ENCODE results near the gene DPP6. TPM values are rescaled to one million over a fixed set of nuclear protein-coding genes. Genes with fewer than 3 reads are reported as not detected.

DPP6 gene
- total RNA-seq, 1 donor from 2014 or later, result not detected

GRCh38 chr7:154427533-154427932 is 375.3 kb downstream of the DPP6 start:
- Mint-ChIP-seq H3K36me3 (ENCODE audit: low read depth) (no peaks in the 10 kb centered on the region), H3K27ac (no peak overlapping the region), H3K27me3 (ENCODE audit: low read depth) (no peaks in the 10 kb centered on the region), H3K4me1 (ENCODE audit: low read depth) (no peaks in the 10 kb centered on the region), H3K4me3 (ENCODE audit: low read depth) (no peak overlapping the region), H3K9me3 (peaks cover 26% of the 10 kb centered on the region)
- intact Hi-C loops (cut with micrococcal nuclease), result no loop called here
- no peak for DNase-seq (ENCODE audit: low spot score)

GRCh38 chr7:154429666-154430404 is 377.6 kb downstream of the DPP6 start:
- H3K4me3 Mint-ChIP-seq (ENCODE audit: low read depth), result no peak overlapping the region
- H3K9me3 Mint-ChIP-seq, result peaks cover 18% of the 10 kb centered on the region
- no peak for DNase-seq (ENCODE audit: low spot score)
- no peaks in the 10 kb centered on the region for H3K36me3 Mint-ChIP-seq (ENCODE audit: low read depth)
- no peaks in the 10 kb centered on the region for H3K4me1 Mint-ChIP-seq (ENCODE audit: low read depth)
- intact Hi-C loops (cut with micrococcal nuclease), result no loop called here
- no peak overlapping the region for H3K27ac Mint-ChIP-seq
- H3K27me3 Mint-ChIP-seq (ENCODE audit: low read depth), result no peaks in the 10 kb centered on the region

GRCh38 chr7:154430640-154431039 is 378.4 kb downstream of the DPP6 start:
- no peak for DNase-seq (ENCODE audit: low spot score)
- peaks cover 18% of the 10 kb centered on the region for H3K9me3 Mint-ChIP-seq
- no peak overlapping the region for H3K4me3 Mint-ChIP-seq (ENCODE audit: low read depth)
- no peak overlapping the region for H3K27ac Mint-ChIP-seq
- H3K27me3 Mint-ChIP-seq (ENCODE audit: low read depth), result no peaks in the 10 kb centered on the region
- intact Hi-C loops (cut with micrococcal nuclease), result no loop called here
- no peaks in the 10 kb centered on the region for H3K36me3 Mint-ChIP-seq (ENCODE audit: low read depth)
- no peaks in the 10 kb centered on the region for H3K4me1 Mint-ChIP-seq (ENCODE audit: low read depth)

- H3K27ac Mint-ChIP-seq, result no peak overlapping the region
- no peaks in the 10 kb centered on the region for H3K27me3 Mint-ChIP-seq (ENCODE audit: low read depth)
- peaks cover 18% of the 10 kb centered on the region for H3K9me3 Mint-ChIP-seq
- no peak for DNase-seq (ENCODE audit: low spot score)
- H3K4me1 Mint-ChIP-seq (ENCODE audit: low read depth), result no peaks in the 10 kb centered on the region
- H3K4me3 Mint-ChIP-seq (ENCODE audit: low read depth), result no peak overlapping the region
- H3K36me3 Mint-ChIP-seq (ENCODE audit: low read depth), result no peaks in the 10 kb centered on the region
- intact Hi-C loops (cut with micrococcal nuclease), result no loop called here
Measured at GRCh38 chr7:154431045-154431444, 378.8 kb downstream of the DPP6 start.

GRCh38 chr7:154433632-154434598 is 381.7 kb downstream of the DPP6 start:
- no peak overlapping the region for H3K27ac Mint-ChIP-seq
- intact Hi-C loops (cut with micrococcal nuclease), result no loop called here
- peaks cover 21% of the 10 kb centered on the region for H3K9me3 Mint-ChIP-seq
- no peak for DNase-seq (ENCODE audit: low spot score)
- no peaks in the 10 kb centered on the region for H3K36me3 Mint-ChIP-seq (ENCODE audit: low read depth)
- no peaks in the 10 kb centered on the region for H3K4me1 Mint-ChIP-seq (ENCODE audit: low read depth)
- no peak overlapping the region for H3K4me3 Mint-ChIP-seq (ENCODE audit: low read depth)
- no peaks in the 10 kb centered on the region for H3K27me3 Mint-ChIP-seq (ENCODE audit: low read depth)

GRCh38 chr7:154436560-154436959 is 384.4 kb downstream of the DPP6 start:
- Mint-ChIP-seq H3K9me3 (peaks cover 22% of the 10 kb centered on the region), H3K36me3 (ENCODE audit: low read depth) (no peaks in the 10 kb centered on the region), H3K27me3 (ENCODE audit: low read depth) (no peaks in the 10 kb centered on the region), H3K4me3 (ENCODE audit: low read depth) (no peak overlapping the region), H3K27ac (no peak overlapping the region), H3K4me1 (ENCODE audit: low read depth) (no peaks in the 10 kb centered on the region)
- DNase-seq (ENCODE audit: low spot score), result no peak
- intact Hi-C loops (cut with micrococcal nuclease), result no loop called here

- DNase-seq (ENCODE audit: low spot score), result no peak
- Mint-ChIP-seq H3K27ac (no peak overlapping the region), H3K9me3 (peaks cover 16% of the 10 kb centered on the region), H3K36me3 (ENCODE audit: low read depth) (no peaks in the 10 kb centered on the region), H3K4me1 (ENCODE audit: low read depth) (no peaks in the 10 kb centered on the region), H3K27me3 (ENCODE audit: low read depth) (no peaks in the 10 kb centered on the region), H3K4me3 (ENCODE audit: low read depth) (no peak overlapping the region)
- intact Hi-C loops (cut with micrococcal nuclease), result no loop called here
Measured at GRCh38 chr7:154437234-154437633, 385.0 kb downstream of the DPP6 start.

- Mint-ChIP-seq H3K36me3 (ENCODE audit: low read depth) (no peaks in the 10 kb centered on the region), H3K4me3 (ENCODE audit: low read depth) (no peak overlapping the region), H3K27me3 (ENCODE audit: low read depth) (no peaks in the 10 kb centered on the region), H3K9me3 (peaks cover 25% of the 10 kb centered on the region), H3K4me1 (ENCODE audit: low read depth) (no peaks in the 10 kb centered on the region), H3K27ac (no peak overlapping the region)
- intact Hi-C loops (cut with micrococcal nuclease), result no loop called here
- no peak for DNase-seq (ENCODE audit: low spot score)
Measured at GRCh38 chr7:154438571-154439367, 386.6 kb downstream of the DPP6 start.

GRCh38 chr7:154440058-154440457 is 387.9 kb downstream of the DPP6 start:
- no peak overlapping the region for H3K27ac Mint-ChIP-seq
- no peaks in the 10 kb centered on the region for H3K4me1 Mint-ChIP-seq (ENCODE audit: low read depth)
- no peaks in the 10 kb centered on the region for H3K27me3 Mint-ChIP-seq (ENCODE audit: low read depth)
- intact Hi-C loops (cut with micrococcal nuclease), result no loop called here
- no peak overlapping the region for H3K4me3 Mint-ChIP-seq (ENCODE audit: low read depth)
- H3K9me3 Mint-ChIP-seq, result peaks cover 20% of the 10 kb centered on the region
- H3K36me3 Mint-ChIP-seq (ENCODE audit: low read depth), result no peaks in the 10 kb centered on the region
- no peak for DNase-seq (ENCODE audit: low spot score)

GRCh38 chr7:154440651-154441050 is 388.5 kb downstream of the DPP6 start:
- Mint-ChIP-seq H3K9me3 (peaks cover 26% of the 10 kb centered on the region), H3K27ac (no peak overlapping the region), H3K27me3 (ENCODE audit: low read depth) (no peaks in the 10 kb centered on the region), H3K4me1 (ENCODE audit: low read depth) (no peaks in the 10 kb centered on the region), H3K4me3 (ENCODE audit: low read depth) (no peak overlapping the region), H3K36me3 (ENCODE audit: low read depth) (no peaks in the 10 kb centered on the region)
- intact Hi-C loops (cut with micrococcal nuclease), result no loop called here
- no peak for DNase-seq (ENCODE audit: low spot score)

GRCh38 chr7:154441811-154442210 is 389.6 kb downstream of the DPP6 start:
- Mint-ChIP-seq H3K36me3 (ENCODE audit: low read depth) (no peaks in the 10 kb centered on the region), H3K27ac (no peak overlapping the region), H3K27me3 (ENCODE audit: low read depth) (no peaks in the 10 kb centered on the region), H3K9me3 (peaks cover 31% of the 10 kb centered on the region), H3K4me3 (ENCODE audit: low read depth) (no peak overlapping the region), H3K4me1 (ENCODE audit: low read depth) (no peaks in the 10 kb centered on the region)
- no peak for DNase-seq (ENCODE audit: low spot score)
- intact Hi-C loops (cut with micrococcal nuclease), result no loop called here

GRCh38 chr7:154442939-154443338 is 390.7 kb downstream of the DPP6 start:
- H3K27me3 Mint-ChIP-seq (ENCODE audit: low read depth), result no peaks in the 10 kb centered on the region
- H3K9me3 Mint-ChIP-seq, result peaks cover 37% of the 10 kb centered on the region
- no peak overlapping the region for H3K4me3 Mint-ChIP-seq (ENCODE audit: low read depth)
- H3K36me3 Mint-ChIP-seq (ENCODE audit: low read depth), result no peaks in the 10 kb centered on the region
- no peaks in the 10 kb centered on the region for H3K4me1 Mint-ChIP-seq (ENCODE audit: low read depth)
- H3K27ac Mint-ChIP-seq, result no peak overlapping the region
- no peak for DNase-seq (ENCODE audit: low spot score)
- intact Hi-C loops (cut with micrococcal nuclease), result no loop called here

Data from activated T-helper 2 cell treated with anti-CD3 and anti-CD28 coated beads, Interferon-gamma antibody, Interleukin-2, Interleukin-4, amounts not matched to agents 10 μg/mL and 5 μg/mL and 100 μg/mL, durations not matched to agents 14 hours and 24 hours and 36 hours (primary cell).